Natural killer cell treated with Interleukin-12 subunit alpha and Interleukin-12 subunit beta and Interleukin-15 and Interleukin-18, amount 100 ng/mL, for 72 hours (primary cell): ENCODE data around the gene OR52N2. TPM values are rescaled to one million over a fixed set of nuclear protein-coding genes. Genes with fewer than 3 reads are reported as not detected.

Source experiments
- ATAC-seq, 2 donors: fragments of 150-1000 bp; cut with Tn5 transposase in 1 of 2; sonication (Bioruptor Pico), chemical (Tn5 transposase) in 1 of 2; 2 replicates each; pipeline ENCODE4 v1.10.0; 2021
- DNase-seq: peaks from one replicate; pipeline ENCODE4 v3.0.0; 2022; ENCODE audit warnings: low spot score
- H3K27ac Mint-ChIP-seq, 2 donors: 1 replicate in 1 of 2; 2 replicates in 1 of 2; pipeline ENCODE4 v1.8.0; 2022; ENCODE audit warnings: mixed read lengths in 2 of 2, mild to moderate bottlenecking in 1 of 2, moderate library complexity in 1 of 2
- H3K27me3 Mint-ChIP-seq, 2 donors: 1 replicate in 1 of 2; 2 replicates in 1 of 2; pipeline ENCODE4 v1.8.0; 2022; ENCODE audit warnings: mixed read lengths in 2 of 2
- H3K36me3 Mint-ChIP-seq: one replicate; pipeline ENCODE4 v1.8.0; 2022; ENCODE audit warnings: mixed read lengths
- H3K4me1 Mint-ChIP-seq, 2 donors: 1 replicate in 1 of 2; 2 replicates in 1 of 2; pipeline ENCODE4 v1.8.0; 2022; ENCODE audit warnings: low read depth in 2 of 2, mixed read lengths in 2 of 2, mild to moderate bottlenecking in 1 of 2
- H3K4me3 Mint-ChIP-seq: one replicate; pipeline ENCODE4 v1.8.0; 2022; ENCODE audit warnings: mixed read lengths
- H3K9me3 Mint-ChIP-seq: 2 replicates; pipeline ENCODE4 v1.8.0; 2022; ENCODE audit warnings: mixed read lengths
- total RNA-seq, 2 donors: library from RNA; stranded (reverse); gene quantifications; one replicate each; pipeline ENCODE4 v1.2.3, GENCODE V29; 2022

Gene OR52N2
- total RNA-seq, 2 donors from 2014 or later, result not detected

- DNase-seq, result no peak
- Mint-ChIP-seq H3K27me3 (peaks cover 9 to 50% of the 10 kb centered on the region in 2 donors), H3K4me1 (no peaks in the 10 kb centered on the region), H3K36me3 (no peaks in the 10 kb centered on the region), H3K27ac (no peak overlapping the region), H3K4me3 (no peak overlapping the region), H3K9me3 (peaks cover 5% of the 10 kb centered on the region)
- ATAC-seq, result no peak
Measured at GRCh38 chr11:5837695-5838094, 29.0 kb downstream of the OR52N2 start.

GRCh38 chr11:5841797-5842196, 33.1 kb downstream of the OR52N2 start, which contains the start of gene OR52E6:
Gene OR52E6 (minus strand): TSS chr11:5841897. CDS start chr11:5841897, 0 bp downstream.
- DNase-seq, result no peak
- H3K27ac Mint-ChIP-seq, result no peak within 1 kb of the TSS

GRCh38 chr11:5846701-5847100, 38.0 kb downstream of the OR52N2 start:
- no peak for DNase-seq

More at GRCh38 chr11:5841797-5842196, 33.1 kb downstream of the OR52N2 start, which contains the start of gene OR52E6:
- H3K4me1 Mint-ChIP-seq, result no peaks in the 10 kb centered on the region
- no peak within 1 kb of the TSS for H3K4me3 Mint-ChIP-seq
- H3K9me3 Mint-ChIP-seq, result peaks cover 5% of the 10 kb centered on the region
- ATAC-seq, result no peak
- H3K27me3 Mint-ChIP-seq, result peaks cover 11 to 38% of the 10 kb centered on the region in 2 donors
- no peaks in the 10 kb centered on the region for H3K36me3 Mint-ChIP-seq

GRCh38 chr11:5847711-5848110, 39.0 kb downstream of the OR52N2 start:
- ATAC-seq (no peak), DNase-seq (no peak)
- H3K27me3 Mint-ChIP-seq, result peaks cover 8 to 16% of the 10 kb centered on the region in 2 donors
- no peak overlapping the region for H3K4me3 Mint-ChIP-seq
- no peaks in the 10 kb centered on the region for H3K4me1 Mint-ChIP-seq
- no peaks in the 10 kb centered on the region for H3K36me3 Mint-ChIP-seq
- no peaks in the 10 kb centered on the region for H3K9me3 Mint-ChIP-seq
- no peak overlapping the region for H3K27ac Mint-ChIP-seq

More at GRCh38 chr11:5846701-5847100, 38.0 kb downstream of the OR52N2 start:
- Mint-ChIP-seq H3K9me3 (no peaks in the 10 kb centered on the region), H3K4me3 (no peak overlapping the region), H3K4me1 (no peaks in the 10 kb centered on the region), H3K27ac (no peak overlapping the region), H3K27me3 (peaks cover 5 to 10% of the 10 kb centered on the region in 2 donors), H3K36me3 (no peaks in the 10 kb centered on the region)
- no peak for ATAC-seq

GRCh38 chr11:5851002-5851401, 42.3 kb downstream of the OR52N2 start:
- DNase-seq, result no peak
- no peak for ATAC-seq
- Mint-ChIP-seq H3K27ac (no peak overlapping the region), H3K9me3 (no peaks in the 10 kb centered on the region), H3K4me1 (no peaks in the 10 kb centered on the region), H3K27me3 (peaks cover 14 to 34% of the 10 kb centered on the region in 2 donors), H3K36me3 (no peaks in the 10 kb centered on the region), H3K4me3 (no peak overlapping the region)

- Mint-ChIP-seq H3K4me3 (no peak within 1 kb of the TSS), H3K36me3 (no peaks in the 10 kb centered on the region), H3K4me1 (no peaks in the 10 kb centered on the region), H3K27me3 (peaks cover 11 to 47% of the 10 kb centered on the region in 2 donors), H3K9me3 (no peaks in the 10 kb centered on the region), H3K27ac (no peak within 1 kb of the TSS)
- no peak for DNase-seq
- no peak for ATAC-seq
Measured at GRCh38 chr11:5857590-5857989, 48.9 kb downstream of the OR52N2 start, which contains the start of gene OR52E8. Gene OR52E8 (minus strand): TSS chr11:5857690. CDS start chr11:5857690, 0 bp downstream.

GRCh38 chr11:5865826-5866225, 57.1 kb downstream of the OR52N2 start:
- Mint-ChIP-seq H3K4me3 (no peak overlapping the region), H3K9me3 (no peaks in the 10 kb centered on the region), H3K27me3 (peaks cover 2 to 39% of the 10 kb centered on the region in 2 donors), H3K4me1 (no peaks in the 10 kb centered on the region), H3K27ac (no peak overlapping the region), H3K36me3 (no peaks in the 10 kb centered on the region)
- DNase-seq, result no peak
- ATAC-seq, result no peak

Other genes with a start within 250 kb of the OR52N2 start
- gene OR52B6, start 228.0 kb upstream of the OR52N2 start, total RNA-seq, result not detected
- under 1 TPM in 1 of 2 donors, not detected in 1; 0.31 TPM for gene TRIM6, start 212.3 kb upstream of the OR52N2 start, total RNA-seq
- 1 to 10 TPM; 4.3 to 6.2 TPM for gene TRIM34, start 183.9 kb upstream of the OR52N2 start, total RNA-seq
- gene TRIM5, start 123.8 kb upstream of the OR52N2 start, total RNA-seq, result 10 to 100 TPM; 12.4 to 16.4 TPM
- 100 to 1,000 TPM in 1 of 2 donors, 10 to 100 TPM in 1; 89.3 to 144 TPM for gene TRIM22, start 119.1 kb upstream of the OR52N2 start, total RNA-seq
- gene OR56B1, start 72.5 kb upstream of the OR52N2 start, total RNA-seq, result under 1 TPM in 1 of 2 donors, not detected in 1; 0.21 TPM
- gene OR52N4, start 54.7 kb upstream of the OR52N2 start, total RNA-seq, result under 1 TPM; 0.38 to 0.45 TPM
- gene OR52N5, start 25.6 kb upstream of the OR52N2 start, total RNA-seq, result not detected
- gene OR52N1, start 17.7 kb upstream of the OR52N2 start, total RNA-seq, result not detected
- not detected for gene OR52E6, start 33.0 kb downstream of the OR52N2 start, total RNA-seq
- not detected for gene OR52E8, start 48.8 kb downstream of the OR52N2 start, total RNA-seq
- gene OR52E4, start 71.7 kb downstream of the OR52N2 start, total RNA-seq, result not detected
- not detected for gene OR52E5, start 84.3 kb downstream of the OR52N2 start, total RNA-seq
- gene OR56A3, start 133.3 kb downstream of the OR52N2 start, total RNA-seq, result not detected
- not detected for gene OR56A5, start 159.6 kb downstream of the OR52N2 start, total RNA-seq
- gene OR52L1, start 178.1 kb downstream of the OR52N2 start, total RNA-seq, result not detected
- gene OR56A4, start 198.0 kb downstream of the OR52N2 start, total RNA-seq, result under 1 TPM in 1 of 2 donors, not detected in 1; 0.11 TPM
- under 1 TPM; 0.05 to 0.11 TPM for gene OR56A1, start 221.8 kb downstream of the OR52N2 start, total RNA-seq